GM23338 (cell line): Measurements from ENCODE around the gene CCDC110. TPM values are rescaled to one million over a fixed set of nuclear protein-coding genes. Genes with fewer than 3 reads are reported as not detected.

Experiments
- ATAC-seq: fragments of 200-7000 bp; cut with Tn5 transposase; 3 replicates; pipeline ENCODE4 v1.9.1; 2020
- DNase-seq: peaks from one replicate; pipeline ENCODE4 v3.0.0-alpha.2; 2015; ENCODE audit warnings: low spot score
- H2AFZ ChIP-seq: fragments of 200-600 bp; sonication (generic); 2 replicates; pipeline ENCODE4 v1.8.0; 2016; ENCODE audit warnings: antibody characterized with exemption, mild to moderate bottlenecking, moderate library complexity
- H3F3A ChIP-seq: fragments of 200-600 bp; sonication (generic); replicated peaks from 2 replicates; pipeline ENCODE4 v1.8.0; 2017; ENCODE audit warnings: antibody characterized with exemption, mixed run types, low read depth
- H3K27ac ChIP-seq: fragments of 200-600 bp; sonication (generic); 2 replicates; pipeline ENCODE4 v1.6.1; 2016; ENCODE audit warnings: low read depth
- H3K27me3 ChIP-seq: fragments of 200-600 bp; sonication (generic); 2 replicates; pipeline ENCODE4 v1.8.0; 2016; ENCODE audit warnings: mild to moderate bottlenecking, mixed run types, moderate library complexity; ENCODE audit not compliant: insufficient read depth
- H3K36me3 ChIP-seq: fragments of 200-600 bp; sonication (generic); 2 replicates; pipeline ENCODE4 v1.8.0; 2016; ENCODE audit warnings: mild to moderate bottlenecking; ENCODE audit not compliant: insufficient read depth
- H3K4me1 ChIP-seq: fragments of 200-600 bp; sonication (generic); 2 replicates; pipeline ENCODE4 v1.8.0; 2016; ENCODE audit warnings: mild to moderate bottlenecking, moderate library complexity; ENCODE audit not compliant: insufficient read depth
- H3K4me2 ChIP-seq: fragments of 200-600 bp; sonication (generic); 2 replicates; pipeline ENCODE4 v1.7.1; 2017; ENCODE audit warnings: mixed run types
- H3K4me3 ChIP-seq: fragments of 200-600 bp; sonication (generic); 2 replicates; pipeline ENCODE4 v1.6.1; 2016; ENCODE audit warnings: mixed run types
- H3K79me2 ChIP-seq: fragments of 200-600 bp; sonication (generic); replicated peaks from 2 replicates; pipeline ENCODE4 v1.8.0; 2017; ENCODE audit warnings: mild to moderate bottlenecking; ENCODE audit not compliant: insufficient read depth
- H3K9me2 ChIP-seq: fragments of 200-600 bp; sonication (generic); 2 replicates; pipeline ENCODE4 v1.8.0; 2017; ENCODE audit not compliant: insufficient read depth
- H4K20me1 ChIP-seq: fragments of 200-600 bp; sonication (generic); replicated peaks from 2 replicates; pipeline ENCODE4 v1.8.0; 2017; ENCODE audit warnings: mild to moderate bottlenecking; ENCODE audit not compliant: insufficient read depth
- H3K27ac Mint-ChIP-seq: 2 replicates; pipeline ENCODE4 v1.8.0; 2020; ENCODE audit warnings: inconsistent platforms, mild to moderate bottlenecking, moderate library complexity, mixed read lengths
- H3K27me3 Mint-ChIP-seq: 3 replicates; pipeline ENCODE4 v1.8.0; 2022; ENCODE audit warnings: low read depth, mild to moderate bottlenecking, moderate library complexity, mixed read lengths, inconsistent platforms; ENCODE audit not compliant: insufficient read depth, poor library complexity
- H3K36me3 Mint-ChIP-seq: 3 replicates; pipeline ENCODE4 v1.8.0; 2021; ENCODE audit warnings: low read depth, mild to moderate bottlenecking, inconsistent platforms, moderate library complexity, mixed read lengths
- H3K4me1 Mint-ChIP-seq: 3 replicates; pipeline ENCODE4 v1.8.0; 2020; ENCODE audit warnings: mild to moderate bottlenecking, inconsistent platforms, mixed read lengths
- H3K4me3 Mint-ChIP-seq: 3 replicates; pipeline ENCODE4 v1.8.0; 2021; ENCODE audit warnings: moderate library complexity, mild to moderate bottlenecking, inconsistent platforms, mixed read lengths
- H3K9me3 Mint-ChIP-seq: 3 replicates; pipeline ENCODE4 v1.8.0; 2020; ENCODE audit warnings: moderate library complexity, mild to moderate bottlenecking, inconsistent platforms, mixed read lengths
- CREB1 ChIP-seq: fragments of 250-450 bp; sonication (Bioruptor Pico); IDR thresholded peaks from 2 replicates; pipeline ENCODE4 v1.5.0; 2020; ENCODE audit warnings: low read depth, mild to moderate bottlenecking, moderate library complexity
- EZH2 ChIP-seq: fragments of 200-600 bp; sonication (generic); IDR thresholded peaks from one replicate; pipeline ENCODE4 v1.8.0; 2017; ENCODE audit warnings: antibody characterized with exemption, mild to moderate bottlenecking, low read depth; ENCODE audit not compliant: unreplicated experiment
- POLR2AphosphoS5 ChIP-seq: IDR thresholded peaks from 2 replicates; pipeline ENCODE4 v1.6.1; 2016; ENCODE audit warnings: antibody characterized with exemption, low read depth
- STAT1 ChIP-seq: IDR thresholded peaks from one replicate; pipeline ENCODE4 v1.6.1; 2016; ENCODE audit warnings: antibody characterized with exemption; ENCODE audit not compliant: unreplicated experiment
- ZNF114 ChIP-seq: fragments of 250-450 bp; sonication (Bioruptor Pico); IDR thresholded peaks from 2 replicates; pipeline ENCODE4 v1.5.0; 2020; ENCODE audit warnings: mild to moderate bottlenecking, moderate library complexity
- ZNF331 ChIP-seq: fragments of 250-450 bp; sonication (Bioruptor Pico); IDR thresholded peaks from 2 replicates; pipeline ENCODE4 v1.5.0; 2020; ENCODE audit warnings: low read depth, mild to moderate bottlenecking, moderate library complexity
- polyA plus RNA-seq: library from polyadenylated mRNA; unstranded; fragments of >200 nt; fragmentation: Nextera tagmentation; extraction: Ambion mirVana; gene quantifications from 2 replicates; pipeline ENCODE4 v1.2.1, GENCODE V29; 2016
- total RNA-seq: library from RNA; depleted of rRNA; stranded (reverse); fragments of >200 nt; shearing (Covaris generic); gene quantifications from 2 replicates; pipeline ENCODE4 v1.2.3, GENCODE V29; 2014
- TF ChIP-seq, protein P1 (sequence below): fragments of 250-450 bp; sonication (Bioruptor Pico); IDR thresholded peaks from 2 replicates; pipeline ENCODE4 v1.5.0; 2020; ENCODE audit warnings: mild to moderate bottlenecking, moderate library complexity
- TF ChIP-seq, protein P2 (sequence below), 2 experiments: fragments of 200-600 bp in 1 of 2; sonication (generic) in 1 of 2; conservative IDR thresholded peaks; 2 replicates each; pipeline versions ENCODE4 v1.5.1 to v1.6.1; 2016 to 2017; ENCODE audit warnings: antibody characterized with exemption in 2 of 2, low read depth in 2 of 2, mild to moderate bottlenecking in 2 of 2, moderate library complexity in 1 of 2
- TF ChIP-seq, protein P3 (sequence below): IDR thresholded peaks from 2 replicates; pipeline ENCODE4 v1.6.1; 2016; ENCODE audit warnings: antibody characterized with exemption

The CCDC110 gene
- total and polyA plus RNA-seq, 2 experiments from 2014 or later: 5.4 to 6.7 TPM

DNA sequence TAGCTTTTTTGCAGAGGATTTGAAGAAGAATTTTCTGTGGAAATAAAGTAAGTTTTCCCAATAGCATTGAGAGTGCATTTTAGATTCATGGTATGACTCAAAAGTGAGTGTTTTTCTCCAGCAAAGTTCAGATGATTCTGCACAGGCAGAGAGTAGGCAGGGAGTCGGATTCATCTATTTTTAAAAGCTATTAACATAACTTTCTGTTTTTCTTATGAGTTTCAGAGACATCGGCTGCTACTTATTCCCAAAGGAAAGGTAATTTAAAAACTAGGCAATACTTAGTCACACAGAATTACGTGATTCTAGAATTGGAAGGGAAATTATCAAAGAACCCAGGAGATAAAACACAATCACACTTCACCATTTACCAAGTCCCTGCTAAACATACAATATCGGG is 4.4 kb downstream of the CCDC110 start (continued):
- TF ChIP-seq, protein P1, sequence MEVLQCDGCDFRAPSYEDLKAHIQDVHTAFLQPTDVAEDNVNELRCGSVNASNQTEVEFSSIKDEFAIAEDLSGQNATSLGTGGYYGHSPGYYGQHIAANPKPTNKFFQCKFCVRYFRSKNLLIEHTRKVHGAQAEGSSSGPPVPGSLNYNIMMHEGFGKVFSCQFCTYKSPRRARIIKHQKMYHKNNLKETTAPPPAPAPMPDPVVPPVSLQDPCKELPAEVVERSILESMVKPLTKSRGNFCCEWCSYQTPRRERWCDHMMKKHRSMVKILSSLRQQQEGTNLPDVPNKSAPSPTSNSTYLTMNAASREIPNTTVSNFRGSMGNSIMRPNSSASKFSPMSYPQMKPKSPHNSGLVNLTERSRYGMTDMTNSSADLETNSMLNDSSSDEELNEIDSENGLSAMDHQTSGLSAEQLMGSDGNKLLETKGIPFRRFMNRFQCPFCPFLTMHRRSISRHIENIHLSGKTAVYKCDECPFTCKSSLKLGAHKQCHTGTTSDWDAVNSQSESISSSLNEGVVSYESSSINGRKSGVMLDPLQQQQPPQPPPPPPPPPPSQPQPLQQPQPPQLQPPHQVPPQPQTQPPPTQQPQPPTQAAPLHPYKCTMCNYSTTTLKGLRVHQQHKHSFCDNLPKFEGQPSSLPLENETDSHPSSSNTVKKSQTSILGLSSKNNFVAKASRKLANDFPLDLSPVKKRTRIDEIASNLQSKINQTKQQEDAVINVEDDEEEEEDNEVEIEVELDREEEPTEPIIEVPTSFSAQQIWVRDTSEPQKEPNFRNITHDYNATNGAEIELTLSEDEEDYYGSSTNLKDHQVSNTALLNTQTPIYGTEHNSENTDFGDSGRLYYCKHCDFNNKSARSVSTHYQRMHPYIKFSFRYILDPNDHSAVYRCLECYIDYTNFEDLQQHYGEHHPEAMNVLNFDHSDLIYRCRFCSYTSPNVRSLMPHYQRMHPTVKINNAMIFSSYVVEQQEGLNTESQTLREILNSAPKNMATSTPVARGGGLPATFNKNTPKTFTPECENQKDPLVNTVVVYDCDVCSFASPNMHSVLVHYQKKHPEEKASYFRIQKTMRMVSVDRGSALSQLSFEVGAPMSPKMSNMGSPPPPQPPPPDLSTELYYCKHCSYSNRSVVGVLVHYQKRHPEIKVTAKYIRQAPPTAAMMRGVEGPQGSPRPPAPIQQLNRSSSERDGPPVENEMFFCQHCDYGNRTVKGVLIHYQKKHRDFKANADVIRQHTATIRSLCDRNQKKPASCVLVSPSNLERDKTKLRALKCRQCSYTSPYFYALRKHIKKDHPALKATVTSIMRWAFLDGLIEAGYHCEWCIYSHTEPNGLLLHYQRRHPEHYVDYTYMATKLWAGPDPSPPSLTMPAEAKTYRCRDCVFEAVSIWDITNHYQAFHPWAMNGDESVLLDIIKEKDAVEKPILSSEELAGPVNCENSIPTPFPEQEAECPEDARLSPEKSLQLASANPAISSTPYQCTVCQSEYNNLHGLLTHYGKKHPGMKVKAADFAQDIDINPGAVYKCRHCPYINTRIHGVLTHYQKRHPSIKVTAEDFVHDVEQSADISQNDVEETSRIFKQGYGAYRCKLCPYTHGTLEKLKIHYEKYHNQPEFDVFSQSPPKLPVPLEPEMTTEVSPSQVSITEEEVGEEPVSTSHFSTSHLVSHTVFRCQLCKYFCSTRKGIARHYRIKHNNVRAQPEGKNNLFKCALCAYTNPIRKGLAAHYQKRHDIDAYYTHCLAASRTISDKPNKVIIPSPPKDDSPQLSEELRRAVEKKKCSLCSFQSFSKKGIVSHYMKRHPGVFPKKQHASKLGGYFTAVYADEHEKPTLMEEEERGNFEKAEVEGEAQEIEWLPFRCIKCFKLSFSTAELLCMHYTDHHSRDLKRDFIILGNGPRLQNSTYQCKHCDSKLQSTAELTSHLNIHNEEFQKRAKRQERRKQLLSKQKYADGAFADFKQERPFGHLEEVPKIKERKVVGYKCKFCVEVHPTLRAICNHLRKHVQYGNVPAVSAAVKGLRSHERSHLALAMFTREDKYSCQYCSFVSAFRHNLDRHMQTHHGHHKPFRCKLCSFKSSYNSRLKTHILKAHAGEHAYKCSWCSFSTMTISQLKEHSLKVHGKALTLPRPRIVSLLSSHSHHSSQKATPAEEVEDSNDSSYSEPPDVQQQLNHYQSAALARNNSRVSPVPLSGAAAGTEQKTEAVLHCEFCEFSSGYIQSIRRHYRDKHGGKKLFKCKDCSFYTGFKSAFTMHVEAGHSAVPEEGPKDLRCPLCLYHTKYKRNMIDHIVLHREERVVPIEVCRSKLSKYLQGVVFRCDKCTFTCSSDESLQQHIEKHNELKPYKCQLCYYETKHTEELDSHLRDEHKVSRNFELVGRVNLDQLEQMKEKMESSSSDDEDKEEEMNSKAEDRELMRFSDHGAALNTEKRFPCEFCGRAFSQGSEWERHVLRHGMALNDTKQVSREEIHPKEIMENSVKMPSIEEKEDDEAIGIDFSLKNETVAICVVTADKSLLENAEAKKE: no peak

DNA sequence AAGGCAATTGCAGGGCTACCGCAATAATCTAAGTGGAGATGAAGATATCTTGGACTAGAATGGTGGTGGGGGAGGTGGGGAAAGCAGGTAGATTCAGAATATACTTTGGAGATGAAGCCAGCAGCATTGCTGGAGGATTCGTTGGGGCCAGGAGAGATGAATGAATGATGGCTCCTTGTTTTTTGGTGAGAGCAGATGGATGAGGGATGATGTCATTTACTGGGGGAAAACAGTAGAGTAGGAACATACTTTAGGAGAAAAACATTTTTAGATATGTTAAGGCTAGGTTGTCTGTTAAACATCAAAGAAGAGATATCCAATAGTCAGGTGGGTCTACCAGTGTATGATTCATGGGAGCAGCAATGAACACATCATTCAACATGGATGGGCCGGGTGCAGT is 5.8 kb downstream of the CCDC110 start:
- H3F3A ChIP-seq: no peaks in the 10 kb centered on the region
- no peak overlapping the region for H2AFZ ChIP-seq
- no peaks in the 10 kb centered on the region for H3K36me3 Mint-ChIP-seq
- no peaks in the 10 kb centered on the region for H3K9me2 ChIP-seq
- H3K4me1 ChIP-seq: peaks cover 12% of the 10 kb centered on the region; the same call in 1 of the 2 replicates
- no peak overlapping the region for H3K27ac Mint-ChIP-seq
- H3K36me3 ChIP-seq: no peaks in the 10 kb centered on the region
- H3K4me1 Mint-ChIP-seq: peaks cover 33% of the 10 kb centered on the region
- H3K4me3 Mint-ChIP-seq: no peak overlapping the region
- DNase-seq: no peak
- H3K27me3 Mint-ChIP-seq: peaks cover 13% of the 10 kb centered on the region
- 0 out of 2 replicates have a peak, but pooled peaks cover 8% of the 10 kb centered on the region for H3K27me3 ChIP-seq
- ATAC-seq: no peak
- no peak overlapping the region for H3K27ac ChIP-seq
- no peak overlapping the region for H3K4me2 ChIP-seq
- TF ChIP-seq EZH2: no peak
- TF ChIP-seq, protein P2, sequence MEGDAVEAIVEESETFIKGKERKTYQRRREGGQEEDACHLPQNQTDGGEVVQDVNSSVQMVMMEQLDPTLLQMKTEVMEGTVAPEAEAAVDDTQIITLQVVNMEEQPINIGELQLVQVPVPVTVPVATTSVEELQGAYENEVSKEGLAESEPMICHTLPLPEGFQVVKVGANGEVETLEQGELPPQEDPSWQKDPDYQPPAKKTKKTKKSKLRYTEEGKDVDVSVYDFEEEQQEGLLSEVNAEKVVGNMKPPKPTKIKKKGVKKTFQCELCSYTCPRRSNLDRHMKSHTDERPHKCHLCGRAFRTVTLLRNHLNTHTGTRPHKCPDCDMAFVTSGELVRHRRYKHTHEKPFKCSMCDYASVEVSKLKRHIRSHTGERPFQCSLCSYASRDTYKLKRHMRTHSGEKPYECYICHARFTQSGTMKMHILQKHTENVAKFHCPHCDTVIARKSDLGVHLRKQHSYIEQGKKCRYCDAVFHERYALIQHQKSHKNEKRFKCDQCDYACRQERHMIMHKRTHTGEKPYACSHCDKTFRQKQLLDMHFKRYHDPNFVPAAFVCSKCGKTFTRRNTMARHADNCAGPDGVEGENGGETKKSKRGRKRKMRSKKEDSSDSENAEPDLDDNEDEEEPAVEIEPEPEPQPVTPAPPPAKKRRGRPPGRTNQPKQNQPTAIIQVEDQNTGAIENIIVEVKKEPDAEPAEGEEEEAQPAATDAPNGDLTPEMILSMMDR (conservative IDR thresholded peaks at IDR 0.05; ENCODE audit: low read depth in 2 of 2): no peak
- TF ChIP-seq STAT1: no peak
- no peak for TF ChIP-seq ZNF114 (CRISPR knock-in tag)
- TF ChIP-seq, protein P3, sequence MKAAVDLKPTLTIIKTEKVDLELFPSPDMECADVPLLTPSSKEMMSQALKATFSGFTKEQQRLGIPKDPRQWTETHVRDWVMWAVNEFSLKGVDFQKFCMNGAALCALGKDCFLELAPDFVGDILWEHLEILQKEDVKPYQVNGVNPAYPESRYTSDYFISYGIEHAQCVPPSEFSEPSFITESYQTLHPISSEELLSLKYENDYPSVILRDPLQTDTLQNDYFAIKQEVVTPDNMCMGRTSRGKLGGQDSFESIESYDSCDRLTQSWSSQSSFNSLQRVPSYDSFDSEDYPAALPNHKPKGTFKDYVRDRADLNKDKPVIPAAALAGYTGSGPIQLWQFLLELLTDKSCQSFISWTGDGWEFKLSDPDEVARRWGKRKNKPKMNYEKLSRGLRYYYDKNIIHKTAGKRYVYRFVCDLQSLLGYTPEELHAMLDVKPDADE: no peak
- no peak for TF ChIP-seq ZNF331 (CRISPR knock-in tag)
- no peak for TF ChIP-seq POLR2AphosphoS5
- no peak for TF ChIP-seq CREB1 (CRISPR knock-in tag)
- H3K79me2 ChIP-seq: no peaks in the 10 kb centered on the region
- no peak overlapping the region for H3K4me3 ChIP-seq
- no peaks in the 10 kb centered on the region for H4K20me1 ChIP-seq
- H3K9me3 Mint-ChIP-seq: no peaks in the 10 kb centered on the region
